Lower leg skin (tissue), 3 donors: Measurements from ENCODE around the gene AATK.

Experiments used
- CTCF ChIP-seq, 3 donors: fragments of 450-650 bp; IDR thresholded peaks; one replicate each; pipeline ENCODE4 v1.5.1; 2016; ENCODE audit warnings: antibody characterized with exemption in 3 of 3, mild to moderate bottlenecking in 3 of 3, moderate library complexity in 2 of 3
- POLR2A ChIP-seq, 2 donors: fragments of 450-650 bp; IDR thresholded peaks; one replicate each; pipeline ENCODE4 v1.6.1; 2016 to 2017; ENCODE audit warnings: antibody characterized with exemption in 2 of 2, mild to moderate bottlenecking in 1 of 2, moderate library complexity in 1 of 2

DNA sequence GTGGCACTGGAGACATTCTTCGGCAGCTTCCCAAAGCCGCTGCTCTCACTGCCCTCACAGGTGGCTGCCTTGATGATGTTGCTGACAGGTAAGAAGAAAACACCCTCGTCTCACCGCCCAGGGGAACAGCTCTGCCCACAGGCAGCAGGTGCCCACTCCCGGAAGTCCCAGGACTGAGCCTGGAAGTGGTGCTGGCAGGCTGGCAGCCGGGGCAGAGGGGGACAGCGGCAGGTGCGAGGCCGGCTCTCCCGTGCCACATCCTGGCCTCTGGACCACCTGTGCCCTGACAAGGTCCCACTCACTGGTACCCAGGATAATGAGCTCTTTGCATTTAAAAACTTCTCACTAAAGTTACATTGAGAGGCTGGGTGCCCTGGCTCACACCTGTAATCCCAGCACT is 36.3 kb upstream of the AATK start:
- TF ChIP-seq CTCF (IDR thresholded peaks at IDR 0.05) (no peak), POLR2A (IDR thresholded peaks at IDR 0.05) (no peak)
